Activated CD8-positive, alpha-beta memory T cell treated with anti-CD3 and anti-CD28 coated beads, Interleukin-2, amount 50 U/mL, for 24 hours (primary cell): ENCODE data around the gene MRPS10.
"Not testable (repeated sequence)": the region's sequence is repeated elsewhere in the genome, so short reads cannot be mapped to it uniquely, and the experiment has no call there.

Source experiments
- DNase-seq: peaks from one replicate; pipeline ENCODE4 v3.0.0-alpha.2; 2020; ENCODE audit errors: extremely low read depth

Gene MRPS10

DNA sequence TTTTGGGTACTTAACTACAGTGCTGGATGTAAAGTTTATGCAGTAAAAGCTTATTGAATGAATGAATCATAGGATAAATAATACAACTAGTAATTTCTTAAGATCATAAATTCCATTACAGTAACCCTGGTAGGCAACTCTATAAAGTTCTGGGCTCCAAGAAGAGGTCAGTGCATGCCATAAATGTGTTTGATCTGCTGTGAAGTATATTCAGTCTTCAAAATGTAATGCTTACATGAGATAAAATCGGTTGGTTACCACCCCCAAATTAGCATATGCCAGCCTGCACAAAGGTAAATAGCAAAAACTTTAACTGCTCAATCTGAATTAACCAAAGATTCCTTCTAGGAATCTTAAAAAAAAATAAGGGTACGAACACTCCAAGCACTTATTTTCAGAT, 10.1 kb downstream of the MRPS10 start:
- not testable (repeated sequence) for DNase-seq

- no peak for DNase-seq
These were observed 12.8 kb downstream of the MRPS10 start for GRCh38 chr6:42204768-42205282.

- DNase-seq: no peak
These were observed 14.5 kb downstream of the MRPS10 start for GRCh38 chr6:42203183-42203582.

- DNase-seq: not testable (repeated sequence)
These were observed 15.3 kb downstream of the MRPS10 start for GRCh38 chr6:42202131-42202915.

DNA sequence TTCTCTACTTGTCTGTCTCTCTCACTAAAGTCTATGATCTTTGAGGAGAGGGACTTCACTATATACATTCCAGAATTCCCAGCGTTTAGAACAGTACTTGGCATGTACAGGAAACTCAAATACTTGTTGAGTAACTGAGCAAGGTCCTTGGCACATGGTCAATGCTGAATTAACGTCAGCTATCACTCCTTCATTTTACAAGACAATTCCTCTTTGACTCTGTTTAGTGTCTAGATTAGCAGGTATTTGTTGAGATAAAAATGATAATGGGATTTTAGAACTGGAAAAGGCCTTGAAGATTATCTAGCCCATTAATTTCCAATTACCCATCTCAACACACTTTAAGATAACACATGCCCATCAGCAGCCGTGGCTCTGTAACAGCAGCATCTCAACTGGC, 16.3 kb downstream of the MRPS10 start:
- no peak for DNase-seq

GRCh38 chr6:42200035-42200434, 17.6 kb downstream of the MRPS10 start:
- no peak for DNase-seq

- DNase-seq: no peak
These were observed 18.3 kb downstream of the MRPS10 start for GRCh38 chr6:42199106-42199981.

DNA sequence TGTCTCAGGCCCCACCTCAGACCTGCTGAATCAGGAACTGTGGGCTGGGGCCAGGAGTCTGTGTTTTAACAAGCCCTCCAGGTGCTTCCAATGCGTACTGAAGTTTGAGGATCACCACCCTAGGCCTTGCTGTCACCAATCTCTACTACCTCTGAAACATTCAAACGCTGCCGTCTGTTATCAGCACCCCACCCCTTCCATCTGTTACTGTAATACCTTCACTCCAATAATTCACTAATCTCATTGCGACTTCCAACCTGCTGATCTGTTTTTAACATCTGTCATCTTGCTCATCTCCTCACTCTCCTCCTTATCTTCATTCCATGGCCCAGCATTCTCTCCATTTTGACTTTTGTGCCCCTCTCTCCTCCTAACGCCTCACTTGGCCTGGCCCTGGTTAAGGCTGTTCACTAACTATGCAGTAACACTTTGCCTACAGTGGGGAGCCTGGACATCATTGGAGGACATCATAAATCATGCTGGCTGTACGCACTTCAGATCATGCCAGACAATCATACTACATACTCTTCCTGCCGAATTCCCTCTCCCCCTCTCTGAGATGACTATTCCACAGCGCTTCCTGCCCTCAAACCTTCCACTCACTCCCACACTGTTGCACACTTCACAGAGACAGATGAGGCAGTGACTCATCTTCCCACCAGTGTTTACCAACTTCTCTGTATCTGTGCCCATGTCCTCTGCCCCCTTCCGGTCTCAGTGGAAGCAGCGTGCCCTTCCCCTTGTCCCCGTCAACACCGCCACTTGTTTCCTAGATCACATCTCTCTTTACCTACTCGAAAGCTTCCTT, 19.9 kb downstream of the MRPS10 start:
- no peak for DNase-seq

- no peak for DNase-seq
These were observed 22.2 kb downstream of the MRPS10 start for GRCh38 chr6:42195415-42195814.

- DNase-seq: no peak
These were observed 23.6 kb downstream of the MRPS10 start for GRCh38 chr6:42194056-42194455.

DNA sequence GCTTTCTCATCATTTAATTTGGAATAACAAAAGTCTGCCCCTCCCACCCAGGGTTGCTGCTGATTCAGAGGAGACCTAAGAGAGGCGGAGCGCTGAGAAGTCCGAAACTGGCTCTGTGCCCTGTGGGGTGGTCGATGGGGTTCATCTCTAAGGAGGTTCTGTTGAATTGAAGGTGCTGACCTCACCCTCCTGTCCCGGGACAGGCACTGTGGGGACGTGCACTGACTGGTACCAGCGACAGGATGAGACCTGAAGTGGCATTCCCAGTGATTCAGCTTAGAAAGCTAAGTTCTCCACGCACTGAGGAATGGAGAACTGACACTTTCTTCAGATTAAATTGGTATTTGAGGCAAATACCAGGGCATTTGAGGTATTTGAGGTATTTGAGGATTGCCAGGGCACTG, 24.2 kb downstream of the MRPS10 start:
- DNase-seq: no peak

GRCh38 chr6:42192385-42192784, 25.3 kb downstream of the MRPS10 start:
- not testable (repeated sequence) for DNase-seq

- no peak for DNase-seq
These were observed 27.0 kb downstream of the MRPS10 start for GRCh38 chr6:42190554-42191183.

DNA sequence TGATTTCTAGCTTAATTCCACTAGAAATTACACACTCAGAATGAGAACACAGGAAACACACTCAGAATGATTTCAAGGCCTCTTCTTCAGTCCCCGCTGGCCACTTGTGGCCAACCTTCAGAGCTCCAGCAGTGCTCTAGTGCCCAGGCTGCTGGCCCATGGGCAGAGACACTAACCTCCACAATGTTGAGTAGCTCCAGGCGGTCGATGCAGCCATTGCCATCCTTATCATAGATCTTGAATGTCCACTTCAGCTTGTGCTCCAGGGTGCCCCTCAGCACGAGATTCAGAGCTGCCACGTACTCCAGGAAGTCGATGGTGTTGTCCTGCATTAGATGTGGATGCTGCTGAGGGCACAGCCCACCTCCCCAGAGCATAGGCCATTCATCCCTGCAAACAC, 29.3 kb downstream of the MRPS10 start:
- no peak for DNase-seq

DNA sequence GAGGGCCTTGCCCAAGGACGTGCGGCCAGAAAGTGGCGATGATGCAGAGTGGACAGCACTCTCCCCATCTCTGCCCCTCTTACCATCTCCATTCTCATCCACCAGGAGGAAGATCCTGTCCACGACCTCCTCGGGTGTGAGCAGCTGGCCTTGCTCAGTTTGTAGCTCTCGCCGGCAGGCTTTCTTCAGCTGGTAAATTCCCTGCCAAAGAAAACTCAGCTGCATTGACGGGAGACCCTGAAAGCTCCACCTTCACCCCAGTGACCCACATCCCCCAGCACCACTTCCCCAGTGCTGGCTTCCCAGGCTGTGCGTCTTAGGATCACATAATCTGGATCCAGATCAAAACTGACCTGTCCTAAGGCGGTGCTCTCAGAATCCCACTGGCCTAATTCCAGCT, 32.1 kb downstream of the MRPS10 start:
- DNase-seq: no peak

DNA sequence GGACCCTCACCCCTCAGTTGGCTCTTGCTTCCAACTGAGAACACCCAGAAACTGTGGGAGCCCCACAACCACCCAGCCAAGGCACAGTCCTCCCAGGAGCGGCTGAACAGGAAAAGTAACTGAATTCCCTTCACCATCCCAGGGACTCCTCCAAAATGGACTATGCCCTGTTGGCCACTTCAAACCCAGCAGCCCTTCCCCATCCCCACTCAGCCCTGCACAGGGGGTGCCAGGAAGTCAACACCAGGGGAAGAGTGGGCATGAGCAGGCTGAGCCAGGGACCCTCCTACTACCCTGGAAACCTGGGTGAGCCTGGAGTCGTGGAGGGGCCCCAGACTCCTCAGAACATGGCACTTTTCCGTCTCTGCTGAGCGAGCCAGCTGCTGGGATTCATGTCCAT, 33.2 kb downstream of the MRPS10 start:
- no peak for DNase-seq

GRCh38 chr6:42182101-42182500, 35.6 kb downstream of the MRPS10 start:
- no peak for DNase-seq

DNA sequence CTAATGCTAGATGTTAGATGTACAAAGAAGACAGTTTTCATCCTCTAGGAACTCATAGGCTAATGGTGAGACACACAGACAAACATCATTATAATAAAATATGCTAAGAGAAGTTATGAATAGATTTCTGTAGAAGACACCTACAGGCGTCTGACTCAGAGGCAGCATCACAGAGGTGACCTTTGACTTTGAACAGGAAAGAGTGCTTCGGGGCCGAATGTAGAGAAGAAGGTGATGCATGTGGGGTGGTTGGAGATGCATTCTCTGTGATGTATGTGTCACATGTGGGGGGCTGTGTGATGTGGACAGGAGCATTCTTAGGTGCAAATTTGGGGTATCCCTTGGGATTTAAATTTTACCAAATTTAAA, 37.7 kb downstream of the MRPS10 start:
- DNase-seq: no peak

- no peak for DNase-seq
These were observed 38.3 kb downstream of the MRPS10 start for GRCh38 chr6:42179261-42179944.

GRCh38 chr6:42177514-42178364, 39.9 kb downstream of the MRPS10 start:
- no peak for DNase-seq
